Measurements from ENCODE around the gene ADGRD1.

Gene ADGRD1

DNA sequence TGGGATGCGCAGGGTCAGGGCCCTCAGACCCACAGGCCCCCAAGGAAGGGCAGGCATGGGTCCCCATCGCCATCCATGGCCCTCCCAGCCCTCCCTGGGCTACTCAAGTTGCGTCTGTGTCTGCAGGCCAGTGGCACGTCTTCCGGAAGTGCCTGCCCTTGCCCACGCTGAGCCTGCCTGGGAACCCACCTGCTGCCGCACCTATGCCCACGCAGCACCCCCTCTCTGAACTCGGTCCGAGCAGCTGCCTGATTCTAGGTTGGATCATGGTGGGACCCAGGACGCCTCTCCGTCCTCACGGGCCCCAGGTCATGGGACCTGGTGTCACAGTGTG lies 182.8 kb downstream of the ADGRD1 start:
- ATAC-seq: no peak
- no peak overlapping the region for H3K4me3 Mint-ChIP-seq
- H3K4me1 Mint-ChIP-seq: no peaks in the 10 kb centered on the region
- H3K36me3 Mint-ChIP-seq (ENCODE audit: low read depth): no peaks in the 10 kb centered on the region
- no peaks in the 10 kb centered on the region for H3K9me3 Mint-ChIP-seq
- no peaks in the 10 kb centered on the region for H3K27me3 Mint-ChIP-seq
- H3K27ac Mint-ChIP-seq: no peak overlapping the region
- DNase-seq: no peak

DNA sequence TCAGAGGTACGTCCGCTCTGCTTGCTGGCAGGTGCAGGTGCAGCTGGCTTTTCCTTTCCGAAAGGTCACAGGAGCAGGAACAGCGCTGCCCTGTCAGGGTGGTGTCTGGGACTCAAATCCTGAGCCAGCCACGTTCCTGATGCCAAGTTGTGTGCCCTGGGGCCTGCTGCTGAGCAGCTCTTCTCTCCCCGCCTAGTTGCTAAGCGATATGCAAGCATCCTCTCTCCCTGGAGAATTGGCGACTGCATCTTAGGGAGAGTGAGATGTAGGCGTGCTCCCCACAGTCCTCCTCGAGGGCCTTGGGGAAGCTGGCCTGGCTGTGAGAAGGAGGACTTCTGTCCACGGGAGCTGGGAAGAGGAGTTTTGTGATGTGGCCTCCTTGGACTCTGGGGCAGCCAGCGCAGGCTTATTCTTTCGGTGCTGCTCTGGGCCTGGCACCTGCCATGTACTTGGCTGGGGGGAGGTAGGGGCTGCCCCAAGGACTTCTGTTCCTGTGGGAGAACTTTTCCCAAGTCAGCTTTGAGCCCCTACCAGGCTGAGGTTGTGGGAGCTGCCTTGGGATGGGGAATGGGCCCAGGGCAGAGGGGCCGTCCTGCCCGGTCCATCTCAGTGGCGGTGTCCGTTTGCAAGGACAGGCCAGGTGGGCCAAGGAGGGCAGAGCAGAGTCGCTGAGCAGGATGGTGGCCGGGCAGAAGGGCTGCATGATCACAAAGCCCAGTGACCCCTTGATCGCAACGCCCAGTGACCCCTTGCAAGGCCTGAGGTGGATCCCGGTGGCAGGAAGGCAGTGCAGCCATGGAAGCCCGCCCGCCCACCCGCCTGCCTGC lies 183.5 kb downstream of the ADGRD1 start:
- Mint-ChIP-seq H3K27me3 (no peaks in the 10 kb centered on the region), H3K36me3 (ENCODE audit: low read depth) (no peaks in the 10 kb centered on the region), H3K4me3 (no peak overlapping the region)

DNA sequence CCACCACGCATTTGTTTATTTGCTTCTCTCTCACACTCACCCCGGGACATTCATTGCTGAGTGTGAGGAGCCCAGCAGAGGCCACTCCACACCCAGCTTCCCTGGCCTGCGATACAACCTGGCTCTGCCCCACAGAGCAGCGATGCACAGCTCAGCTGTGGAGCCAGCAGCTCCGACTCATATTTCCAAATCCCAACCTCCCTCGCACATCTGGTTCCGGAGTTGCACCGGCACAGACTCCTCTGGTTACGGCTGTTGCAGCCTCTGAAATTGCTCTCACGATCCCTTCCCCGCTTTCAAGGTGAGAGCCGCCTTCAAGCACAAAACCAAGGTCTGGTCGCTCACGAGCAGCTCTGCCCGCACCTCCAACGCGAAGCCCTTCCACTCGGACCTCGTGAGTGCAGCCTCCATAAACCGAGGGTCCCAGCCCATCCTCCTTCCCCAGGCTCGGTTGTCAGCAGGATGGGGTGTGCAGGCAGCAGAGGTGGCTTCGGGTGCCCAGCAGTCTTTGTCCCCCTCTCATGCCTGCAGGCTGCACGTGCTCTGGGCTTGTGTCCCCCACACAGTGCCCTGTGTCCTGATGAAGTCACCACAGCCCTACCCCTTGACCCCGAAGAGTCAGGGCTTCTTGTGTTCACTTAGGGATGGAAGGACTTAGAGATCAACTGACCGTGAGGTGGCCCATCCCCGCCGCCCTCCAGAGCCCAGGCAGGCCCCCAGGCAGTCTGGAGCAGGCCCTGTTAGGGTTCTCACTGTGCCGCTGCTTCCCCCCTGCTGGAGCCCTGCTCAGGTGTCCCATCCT lies 184.3 kb downstream of the ADGRD1 start:
- Mint-ChIP-seq H3K36me3 (ENCODE audit: low read depth) (no peaks in the 10 kb centered on the region), H3K4me1 (no peaks in the 10 kb centered on the region), H3K9me3 (no peaks in the 10 kb centered on the region), H3K27ac (no peak overlapping the region), H3K27me3 (peaks cover 1% of the 10 kb centered on the region), H3K4me3 (no peak overlapping the region)
- DNase-seq (no peak), ATAC-seq (no peak)

More for the DNA sequence above, 183.5 kb downstream of the ADGRD1 start:
- no peak overlapping the region for H3K27ac Mint-ChIP-seq
- no peak for DNase-seq
- no peaks in the 10 kb centered on the region for H3K9me3 Mint-ChIP-seq
- H3K4me1 Mint-ChIP-seq: no peaks in the 10 kb centered on the region
- ATAC-seq: no peak

DNA sequence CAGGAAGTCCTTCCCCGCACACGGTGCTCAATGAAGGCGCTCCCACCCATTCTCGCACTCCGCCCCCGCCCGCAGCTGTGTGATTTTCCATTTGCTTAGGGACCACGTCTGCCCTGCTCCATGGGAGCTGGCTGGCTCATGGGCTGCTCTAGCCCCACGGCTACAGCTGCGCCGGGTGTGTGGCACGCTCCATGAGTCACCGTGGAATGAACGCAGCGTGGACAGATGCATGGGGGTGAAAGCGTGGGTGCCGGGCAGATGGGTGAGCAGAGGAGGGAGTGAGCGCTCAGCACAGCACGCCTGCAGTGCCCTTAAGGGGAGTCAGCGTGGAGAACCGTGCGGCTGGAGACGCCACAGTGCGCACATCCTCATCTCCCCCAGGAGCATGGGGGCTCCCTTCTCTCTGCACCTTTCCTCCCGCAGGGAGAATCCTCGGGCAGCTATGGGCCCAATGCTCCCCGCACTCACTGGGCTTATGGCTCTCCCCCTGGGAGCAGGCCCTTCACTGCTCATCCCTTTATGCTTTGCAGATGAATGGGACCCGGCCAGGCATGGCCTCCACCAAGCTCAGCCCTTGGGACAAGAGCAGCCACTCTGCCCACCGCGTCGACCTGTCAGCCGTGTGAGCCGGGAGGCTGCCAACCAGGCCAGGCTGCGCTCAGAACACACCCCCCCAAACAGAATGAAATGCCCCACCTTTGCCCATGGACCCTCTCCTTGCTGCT lies 185.1 kb downstream of the ADGRD1 start:
- Mint-ChIP-seq H3K27me3 (peaks cover 5% of the 10 kb centered on the region), H3K4me1 (no peaks in the 10 kb centered on the region), H3K4me3 (no peak overlapping the region), H3K36me3 (ENCODE audit: low read depth) (no peaks in the 10 kb centered on the region), H3K27ac (no peak overlapping the region), H3K9me3 (no peaks in the 10 kb centered on the region)
- DNase-seq (no peak), ATAC-seq (no peak)

DNA sequence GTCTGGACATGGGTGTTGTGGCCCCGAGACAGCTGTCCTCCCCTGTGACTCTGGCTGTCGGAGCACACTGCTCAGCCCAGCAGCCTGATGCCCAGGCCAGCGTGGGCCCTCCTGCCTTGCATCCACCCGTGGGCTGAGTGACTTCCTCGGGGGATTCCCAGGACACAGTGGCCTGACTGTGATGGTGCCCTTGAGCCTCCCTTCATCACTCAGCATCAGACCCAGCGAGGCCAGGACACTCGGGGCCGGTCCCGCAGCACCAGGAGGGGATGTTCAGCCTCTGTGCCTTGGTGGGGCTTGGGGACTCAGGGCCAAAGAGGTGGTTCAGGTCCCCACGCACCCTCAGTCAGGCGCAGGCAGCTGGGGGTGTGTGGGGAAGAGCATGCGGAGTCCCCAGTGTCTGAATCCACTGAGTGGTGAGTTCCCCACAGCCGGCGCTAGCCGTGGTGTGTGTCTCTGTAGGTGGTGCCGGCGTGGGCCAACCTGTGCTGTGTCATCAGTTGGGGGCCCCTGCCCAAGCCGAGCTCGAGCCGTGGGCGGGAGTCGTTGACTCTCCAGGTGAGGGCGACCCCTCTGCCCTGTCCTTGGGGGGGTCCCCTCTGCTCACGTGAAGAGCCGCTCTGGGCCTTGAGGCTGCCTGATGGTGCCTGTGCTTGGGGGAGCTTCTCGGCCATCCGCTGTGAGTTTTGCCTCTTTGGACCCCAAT lies 185.8 kb downstream of the ADGRD1 start:
- Mint-ChIP-seq H3K27me3 (peaks cover 6% of the 10 kb centered on the region), H3K9me3 (no peaks in the 10 kb centered on the region), H3K27ac (no peak overlapping the region), H3K4me3 (no peak overlapping the region), H3K36me3 (ENCODE audit: low read depth) (no peaks in the 10 kb centered on the region), H3K4me1 (no peaks in the 10 kb centered on the region)
- no peak for DNase-seq
- ATAC-seq: no peak

DNA sequence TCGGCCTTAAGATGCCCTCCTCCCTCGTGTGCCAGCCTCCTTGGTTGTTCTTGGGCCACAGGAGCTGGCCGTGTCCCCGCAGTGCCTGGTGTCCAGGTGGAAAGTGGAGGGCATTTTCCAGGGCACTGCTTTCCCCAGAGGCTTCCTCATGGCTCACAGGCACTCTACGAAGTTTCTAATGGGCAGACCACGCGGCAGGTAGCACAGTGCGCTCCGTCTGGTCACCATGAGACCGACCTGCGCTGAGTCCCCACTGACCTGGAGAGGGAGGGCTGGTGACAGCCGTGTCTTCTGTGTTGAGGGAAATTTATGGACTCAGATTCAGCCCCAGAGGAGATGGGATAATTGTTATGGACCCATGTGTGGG lies 186.3 kb downstream of the ADGRD1 start:
- no peaks in the 10 kb centered on the region for H3K4me1 Mint-ChIP-seq
- H3K27ac Mint-ChIP-seq: no peak overlapping the region
- H3K4me3 Mint-ChIP-seq: no peak overlapping the region
- ATAC-seq (no peak), DNase-seq (no peak)
- no peaks in the 10 kb centered on the region for H3K9me3 Mint-ChIP-seq
- H3K36me3 Mint-ChIP-seq (ENCODE audit: low read depth): no peaks in the 10 kb centered on the region
- peaks cover 7% of the 10 kb centered on the region for H3K27me3 Mint-ChIP-seq

DNA sequence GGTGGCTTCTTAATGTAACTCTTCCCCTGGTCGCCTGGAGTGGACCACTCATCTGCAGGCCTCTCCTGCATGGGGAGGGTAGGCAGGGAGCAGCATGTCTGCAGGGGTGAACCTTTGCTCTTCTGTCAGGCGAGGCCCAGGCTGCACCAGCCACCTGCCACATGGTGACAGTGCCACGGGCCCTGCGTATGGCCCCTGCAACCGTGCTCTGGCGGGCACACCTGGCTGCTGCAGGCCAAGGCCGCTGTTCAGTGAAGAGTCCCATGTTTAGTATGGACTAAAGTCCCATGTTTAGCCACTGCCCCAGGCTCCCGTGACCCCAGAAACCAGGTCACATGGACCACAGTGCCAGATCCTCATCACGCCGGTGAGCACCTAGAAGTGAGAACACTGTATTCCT lies 187.0 kb downstream of the ADGRD1 start:
- Mint-ChIP-seq H3K27ac (no peak overlapping the region), H3K4me1 (no peaks in the 10 kb centered on the region), H3K4me3 (no peak overlapping the region), H3K27me3 (peaks cover 7% of the 10 kb centered on the region), H3K9me3 (no peaks in the 10 kb centered on the region), H3K36me3 (ENCODE audit: low read depth) (no peaks in the 10 kb centered on the region)
- ATAC-seq: no peak
- DNase-seq: no peak

DNA sequence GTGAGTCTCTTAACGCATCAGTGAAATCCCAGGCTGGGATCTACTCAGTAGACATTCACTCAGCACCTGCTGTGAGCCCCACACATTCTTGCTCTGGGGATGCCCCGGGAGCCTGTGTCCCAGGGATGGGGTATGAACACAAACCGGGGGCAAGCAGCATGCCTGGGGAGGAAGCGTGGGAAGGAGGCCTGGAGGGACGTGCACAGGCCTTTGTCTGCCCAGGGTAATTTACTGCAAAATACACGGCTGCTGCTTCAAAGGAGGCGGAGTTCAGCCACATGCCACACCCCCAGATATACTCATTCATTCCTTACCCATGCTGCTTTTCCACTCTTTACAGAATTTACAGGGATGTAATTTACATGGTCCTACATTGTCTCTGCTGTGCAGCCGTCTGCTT lies 187.8 kb downstream of the ADGRD1 start:
- no peaks in the 10 kb centered on the region for H3K36me3 Mint-ChIP-seq (ENCODE audit: low read depth)
- no peaks in the 10 kb centered on the region for H3K4me1 Mint-ChIP-seq
- no peak overlapping the region for H3K27ac Mint-ChIP-seq
- H3K27me3 Mint-ChIP-seq: peaks cover 7% of the 10 kb centered on the region
- DNase-seq (no peak), ATAC-seq (no peak)
- no peaks in the 10 kb centered on the region for H3K9me3 Mint-ChIP-seq
- H3K4me3 Mint-ChIP-seq: no peak overlapping the region

DNA sequence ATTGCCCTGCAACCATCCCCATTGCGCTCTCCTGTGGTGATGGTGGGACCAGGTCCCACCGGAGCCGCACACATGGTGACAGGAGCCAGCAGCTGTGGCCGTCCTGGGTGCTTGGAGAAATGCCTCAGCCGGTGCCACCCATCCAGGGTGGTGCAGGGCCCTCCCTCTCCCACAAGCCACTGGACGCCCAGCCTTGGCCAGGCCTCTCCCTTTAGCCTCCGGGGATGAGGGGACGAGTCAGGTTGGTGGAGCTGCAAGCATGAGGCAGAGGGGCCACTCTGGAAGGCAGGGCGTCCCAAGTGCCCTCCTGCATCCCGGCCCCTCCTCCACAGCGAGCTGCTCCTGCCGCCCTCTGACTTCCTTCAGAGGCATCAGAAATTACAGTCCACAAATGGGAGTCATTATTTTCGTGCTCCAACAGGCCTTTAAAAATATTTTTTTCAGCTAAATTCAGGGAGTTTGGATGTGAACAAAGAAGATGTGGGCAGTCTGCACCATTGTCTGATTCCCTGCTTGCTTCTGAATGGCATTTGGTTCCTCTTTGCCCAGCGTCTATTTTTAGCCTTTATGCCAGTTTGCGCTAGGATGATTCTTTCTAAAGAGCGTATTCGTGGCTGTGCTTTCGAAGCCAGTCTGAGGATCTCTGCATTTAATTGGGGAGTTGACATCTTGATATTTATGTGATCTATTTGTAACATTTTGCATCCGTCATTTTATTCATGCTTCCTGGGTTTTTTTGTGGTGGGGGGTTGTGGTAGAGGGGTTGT lies 189.4 kb downstream of the ADGRD1 start:
- ATAC-seq (no peak), DNase-seq (no peak)
- Mint-ChIP-seq H3K9me3 (no peaks in the 10 kb centered on the region), H3K27me3 (peaks cover 7% of the 10 kb centered on the region), H3K27ac (no peak overlapping the region), H3K4me1 (no peaks in the 10 kb centered on the region), H3K36me3 (ENCODE audit: low read depth) (no peaks in the 10 kb centered on the region), H3K4me3 (no peak overlapping the region)

DNA sequence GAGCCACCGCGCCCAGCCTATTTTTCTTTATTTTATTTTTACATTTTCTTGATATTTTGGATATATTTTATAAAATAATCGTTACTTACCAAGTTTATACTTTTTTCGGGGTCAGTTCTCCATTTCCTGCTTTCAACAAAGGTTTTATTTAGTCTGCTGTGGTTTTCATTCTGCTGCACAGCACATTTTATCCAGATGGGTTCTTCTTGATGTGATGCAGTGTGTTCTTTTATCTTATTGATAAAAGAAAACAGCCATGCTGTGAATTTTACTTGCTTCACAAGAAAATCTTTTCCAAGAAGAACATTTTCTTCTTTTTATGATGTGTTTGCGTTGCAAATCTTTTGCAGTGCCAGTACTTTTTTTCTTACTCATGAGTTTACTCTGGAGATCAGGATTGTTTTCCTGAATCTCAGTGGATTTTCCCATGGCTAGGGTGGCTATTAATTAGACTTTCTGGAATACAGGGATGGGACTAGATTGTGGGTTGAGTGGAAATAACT lies 192.5 kb downstream of the ADGRD1 start:
- H3K9me3 Mint-ChIP-seq: no peaks in the 10 kb centered on the region
- no peak overlapping the region for H3K27ac Mint-ChIP-seq
- peaks cover 7% of the 10 kb centered on the region for H3K27me3 Mint-ChIP-seq
- no peaks in the 10 kb centered on the region for H3K4me1 Mint-ChIP-seq
- H3K4me3 Mint-ChIP-seq: no peak overlapping the region
- DNase-seq (no peak), ATAC-seq (no peak)
- no peaks in the 10 kb centered on the region for H3K36me3 Mint-ChIP-seq (ENCODE audit: low read depth)

DNA sequence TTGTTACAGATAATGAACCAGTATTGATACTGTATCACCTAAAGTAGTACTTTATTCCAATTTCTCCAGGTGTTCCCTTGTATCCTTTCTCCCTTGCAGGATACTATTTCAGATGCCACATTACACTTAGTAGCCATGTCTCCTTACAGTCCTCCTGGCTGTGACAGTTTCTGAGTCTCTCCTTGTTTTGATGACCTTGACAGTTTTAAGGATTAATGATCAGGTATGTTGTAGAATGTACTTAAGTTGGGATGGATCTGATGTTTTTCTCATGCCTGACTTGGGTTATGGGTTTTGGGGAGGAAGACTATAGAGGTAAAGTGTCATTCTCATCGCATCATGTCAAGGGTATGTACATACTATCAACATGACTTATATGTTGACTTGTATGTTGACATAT lies 193.6 kb downstream of the ADGRD1 start:
- no peak overlapping the region for H3K4me3 Mint-ChIP-seq
- no peaks in the 10 kb centered on the region for H3K36me3 Mint-ChIP-seq (ENCODE audit: low read depth)
- peaks cover 7% of the 10 kb centered on the region for H3K27me3 Mint-ChIP-seq
- H3K9me3 Mint-ChIP-seq: no peaks in the 10 kb centered on the region
- no peaks in the 10 kb centered on the region for H3K4me1 Mint-ChIP-seq
- ATAC-seq: no peak
- DNase-seq: no peak
- H3K27ac Mint-ChIP-seq: no peak overlapping the region

DNA sequence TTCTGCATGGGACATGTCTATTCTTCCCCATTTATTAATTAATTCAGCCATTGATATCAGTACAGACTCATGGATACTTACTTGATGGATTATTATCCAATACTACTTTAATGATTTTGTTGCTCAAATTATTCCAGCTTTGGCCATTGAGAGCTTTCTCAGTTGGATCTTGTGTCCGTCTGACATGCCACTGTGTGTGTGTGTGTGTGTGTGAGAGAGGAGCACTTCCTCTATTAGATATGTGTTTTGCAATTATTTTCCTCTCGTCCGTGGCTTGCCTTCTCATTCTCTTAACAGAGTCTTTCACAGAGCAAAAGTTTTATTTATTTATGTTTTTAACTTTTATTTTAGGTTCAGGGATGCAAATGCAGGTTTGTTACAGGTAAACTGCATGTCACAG lies 194.2 kb downstream of the ADGRD1 start:
- no peak for DNase-seq

DNA sequence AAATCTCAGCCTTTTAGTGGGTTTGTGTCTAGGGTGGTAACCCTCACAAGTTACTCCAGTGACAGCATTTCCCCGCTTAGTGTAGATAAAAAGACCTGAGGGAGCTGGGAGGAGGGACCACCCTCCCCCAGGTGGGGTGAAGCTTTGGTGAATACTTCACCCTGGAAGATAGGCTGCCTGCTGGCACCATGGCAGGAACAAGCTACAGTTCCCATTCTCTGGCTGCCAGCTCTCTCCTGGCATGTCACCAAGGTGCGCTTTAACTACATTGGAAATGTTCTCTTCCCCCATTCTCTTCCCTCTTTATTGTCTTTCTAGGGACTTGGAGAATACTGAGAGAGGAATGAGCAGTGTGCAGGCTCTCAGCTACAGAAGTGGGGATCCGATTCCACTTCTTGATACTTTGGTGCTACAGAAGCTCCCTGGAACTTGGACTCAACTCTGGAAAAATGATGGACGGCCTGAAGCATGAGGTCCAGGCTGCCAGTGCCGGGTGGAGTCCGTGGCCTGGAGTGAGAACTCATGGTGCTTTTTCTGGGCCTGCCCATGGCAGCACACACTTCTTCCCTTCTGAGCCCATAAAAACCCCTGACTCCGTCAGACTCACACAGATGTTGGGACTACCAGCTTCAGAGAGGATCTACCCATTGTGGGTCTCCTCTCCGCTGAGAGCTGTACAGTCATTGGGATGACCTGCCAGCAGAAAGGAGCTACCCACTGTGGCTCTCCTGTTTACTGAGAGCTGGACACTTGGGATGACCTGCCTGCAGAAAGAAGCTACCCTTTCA lies 198.0 kb downstream of the ADGRD1 start:
- DNase-seq (no peak), ATAC-seq (no peak)
- no peak overlapping the region for H3K27ac Mint-ChIP-seq
- no peak overlapping the region for H3K4me3 Mint-ChIP-seq
- H3K36me3 Mint-ChIP-seq (ENCODE audit: low read depth): no peaks in the 10 kb centered on the region
- no peaks in the 10 kb centered on the region for H3K9me3 Mint-ChIP-seq
- peaks cover 6% of the 10 kb centered on the region for H3K27me3 Mint-ChIP-seq
- no peaks in the 10 kb centered on the region for H3K4me1 Mint-ChIP-seq

More for the DNA sequence above, 194.2 kb downstream of the ADGRD1 start:
- Mint-ChIP-seq H3K36me3 (ENCODE audit: low read depth) (no peaks in the 10 kb centered on the region), H3K4me1 (no peaks in the 10 kb centered on the region), H3K4me3 (no peak overlapping the region), H3K9me3 (no peaks in the 10 kb centered on the region), H3K27ac (no peak overlapping the region), H3K27me3 (peaks cover 8% of the 10 kb centered on the region)
- ATAC-seq: no peak
